K562 (cell line): ENCODE measurements around the gene CLDN11. TPM values are rescaled to one million over a fixed set of nuclear protein-coding genes. Genes with fewer than 3 reads are reported as not detected.

Experiments
- ATAC-seq: fragments of 200-7000 bp; cut with Tn5 transposase; 3 replicates; pipeline ENCODE4 v1.9.1; 2020; ENCODE audit warnings: moderate library complexity
- BruUV-seq: library from RNA; stranded (reverse); fragments of 400-500 nt; replicated peaks from 2 replicates; lab custom pipeline; 2021; lab: Mats Ljungman, UMichigan
- CTCF ChIA-PET: fragments of 300-600 bp; formaldehyde crosslinking; extraction: SDS; loops from one replicate; lab custom pipeline; 2021; ENCODE audit warnings: low intra/inter-chr PET ratio; lab: Yijun Ruan, JAX
- POLR2A ChIA-PET: fragments of 300-600, 350-650 bp; sonication (Branson Sonifier 250); formaldehyde crosslinking; extraction: SDS; loops from one replicate; lab custom pipeline; 2021; ENCODE audit warnings: antibody characterized with exemption, inconsistent platforms; lab: Yijun Ruan, JAX
- DNase-seq, 4 experiments: peaks; one replicate each; pipeline versions ENCODE4 v3.0.0 to v3.0.0-alpha.2; 2011 to 2018; ENCODE audit warnings: low spot score in 3 of 4, mixed read lengths in 3 of 4; ENCODE audit errors: extremely low read depth in 1 of 4
- FAIRE-seq: peaks from 2 replicates; lab custom pipeline; 2011; peaks lifted over from hg19 to GRCh38; lab: Jason Lieb, UNC
- H2AFZ ChIP-seq: 2 replicates; pipeline ENCODE4 v1.6.0; 2011; ENCODE audit warnings: low read depth, low read length, control low read depth, inconsistent platforms
- H3K27ac ChIP-seq: fragments of 200-600 bp; 3 replicates; pipeline ENCODE4 v1.8.0; 2011; ENCODE audit warnings: low read depth, mild to moderate bottlenecking, control low read depth, inconsistent platforms, low read length, moderate library complexity, mixed read lengths; ENCODE audit errors: extremely low read depth
- H3K27me3 ChIP-seq, 2 experiments: fragments of 300-600 bp in 1 of 2; 2 replicates in 1 of 2; 3 replicates in 1 of 2; pipeline versions ENCODE4 v1.6.0 to v1.8.0; 2011; ENCODE audit warnings: inconsistent platforms in 2 of 2, low read length in 2 of 2, mild to moderate bottlenecking in 1 of 2, mixed read lengths in 1 of 2, moderate library complexity in 1 of 2; ENCODE audit not compliant: control insufficient read depth in 2 of 2, insufficient read depth in 2 of 2
- H3K36me3 ChIP-seq: fragments of 300-600 bp; 3 replicates; pipeline ENCODE4 v1.8.0; 2011; ENCODE audit warnings: mild to moderate bottlenecking, low read length, inconsistent platforms; ENCODE audit not compliant: control insufficient read depth, insufficient read depth
- H3K4me1 ChIP-seq, 2 experiments: fragments of 200-600 bp in 1 of 2; replicated peaks in 1 of 2; 2 replicates in 1 of 2; 3 replicates in 1 of 2; pipeline versions ENCODE4 v1.5.1 to v1.8.0; 2011; ENCODE audit warnings: inconsistent platforms in 2 of 2, low read length in 2 of 2, mild to moderate bottlenecking in 1 of 2, mixed read lengths in 1 of 2, moderate library complexity in 1 of 2; ENCODE audit not compliant: control insufficient read depth in 2 of 2, insufficient read depth in 2 of 2
- H3K4me2 ChIP-seq: 2 replicates; pipeline ENCODE4 v1.6.1; 2011; ENCODE audit warnings: low read length, control low read depth, inconsistent platforms, mixed read lengths; ENCODE audit not compliant: insufficient read depth
- H3K4me3 ChIP-seq: fragments of 200-600 bp; sonication (generic), shearing (Covaris generic); 2 replicates; pipeline ENCODE4 v1.5.1; 2016; ENCODE audit warnings: control low read depth, inconsistent platforms
- H3K79me2 ChIP-seq: fragments of 200-600 bp; 3 replicates; pipeline ENCODE4 v1.8.0; 2011; ENCODE audit warnings: low read length, inconsistent platforms; ENCODE audit not compliant: control insufficient read depth, insufficient read depth
- H3K9ac ChIP-seq, 2 experiments: 2 replicates each; pipeline versions ENCODE4 v1.6.0 to v1.6.1; 2011; ENCODE audit warnings: low read depth in 2 of 2, low read length in 2 of 2, control low read depth in 1 of 2, inconsistent platforms in 1 of 2, mild to moderate bottlenecking in 1 of 2, mixed read lengths in 1 of 2; ENCODE audit not compliant: insufficient read depth in 1 of 2
- H3K9me1 ChIP-seq: one replicate; pipeline ENCODE4 v1.6.0; 2011; ENCODE audit warnings: inconsistent platforms, mild to moderate bottlenecking, low read length, moderate library complexity; ENCODE audit not compliant: control insufficient read depth, insufficient read depth
- H3K9me3 ChIP-seq: replicated peaks from 2 replicates; pipeline ENCODE4 v1.5.1; 2011; ENCODE audit warnings: low read depth, low read length, inconsistent platforms; ENCODE audit not compliant: control insufficient read depth, insufficient read depth
- H4K20me1 ChIP-seq: replicated peaks from 2 replicates; pipeline ENCODE4 v1.6.1; 2011; ENCODE audit warnings: low read length, inconsistent platforms, mixed read lengths; ENCODE audit not compliant: control insufficient read depth, insufficient read depth
- FOS ChIP-seq: IDR thresholded peaks from 3 replicates; pipeline ENCODE4 v1.6.1; 2011; ENCODE audit not compliant: insufficient read length; ENCODE audit errors: extremely low read depth
- GABPA ChIP-seq: fragments of 200-800 bp; sonication (Bioruptor generic); conservative IDR thresholded peaks from 2 replicates; pipeline ENCODE4 v1.6.1; 2016; ENCODE audit warnings: low read depth, missing genetic modification characterization, missing compliant biosample characterization
- HNRNPK ChIP-seq: fragments of 200-400 bp; formaldehyde crosslinking; IDR thresholded peaks from one replicate; pipeline ENCODE4 v1.6.1; 2018; ENCODE audit warnings: mild to moderate bottlenecking, low read depth, low read length; ENCODE audit not compliant: poor library complexity, severe bottlenecking
- MCM3 ChIP-seq: fragments of 450-650 bp; IDR thresholded peaks from 2 replicates; pipeline ENCODE4 v1.6.1; 2016
- MECOM ChIP-seq: fragments of 250-450 bp; sonication (Bioruptor Pico); IDR thresholded peaks from 2 replicates; pipeline ENCODE4 v1.8.0; 2022; ENCODE audit warnings: inconsistent platforms
- PCBP1 ChIP-seq: fragments of 200-400 bp; formaldehyde crosslinking; IDR thresholded peaks from 2 replicates; pipeline ENCODE4 v1.6.1; 2018; ENCODE audit warnings: mild to moderate bottlenecking, low read depth, low read length; ENCODE audit not compliant: poor library complexity, severe bottlenecking
- SREBF2 ChIP-seq: sonication (generic); formaldehyde crosslinking; IDR thresholded peaks from 2 replicates; pipeline ENCODE4 v1.4.0; 2020; ENCODE audit warnings: mild to moderate bottlenecking, missing genetic modification reagents
- ZNF347 ChIP-seq: fragments of 450-650 bp; formaldehyde crosslinking; IDR thresholded peaks from 2 replicates; pipeline ENCODE4 v1.4.0; 2020; ENCODE audit warnings: low read depth, mild to moderate bottlenecking, moderate library complexity
- WGBS: fragments of 100-300 bp; shearing (Covaris generic); methylation state at CpG from one replicate; pipeline ENCODE4 v1.1.6; 2016; ENCODE audit warnings: low coverage, mixed read lengths; ENCODE audit not compliant: insufficient coverage; ENCODE audit errors: missing lambda C conversion rate; 5-methylcytosine and 5-hydroxymethylcytosine counted together
- in situ Hi-C: fragments of 300-500 bp; cut with MboI; formaldehyde crosslinking; loops from 4 replicates; pipeline ENCODE4 v1.15.0; 2018; ENCODE audit warnings: inconsistent platforms, mixed read lengths
- intact Hi-C: fragments of 100-400 bp; cut with micrococcal nuclease; formaldehyde crosslinking; loops from 2 replicates; pipeline ENCODE4 v1.14.2; 2022
- polyA plus RNA-seq, 8 experiments: library from polyadenylated mRNA; depleted of rRNA in 4 of 8; stranded (reverse) in 5 of 8; unstranded in 3 of 8; fragments of >200 nt; fragmentation: Nextera tagmentation in 2 of 8; fragmentation: Illumina TruSeq in 1 of 8; extraction: Ambion mirVana in 2 of 8; extraction: Trizol in 1 of 8; gene quantifications; 2 replicates each; pipeline versions ENCODE4 v1.2.1 to v1.2.3, GENCODE V29; 2011 to 2014; ENCODE audit warnings: inconsistent platforms in 1 of 8, missing spikeins in 1 of 8
- total RNA-seq, 7 experiments: library from RNA; depleted of rRNA in 6 of 7; stranded (reverse); fragments of >200 nt in 6 of 7; fragmentation: Illumina TruSeq in 2 of 7; extraction: Trizol in 2 of 7; gene quantifications; 2 replicates each; pipeline versions ENCODE4 v1.2.1 to v1.2.3, GENCODE V29; 2011 to 2021; ENCODE audit warnings: low replicate concordance in 1 of 7
- TF ChIP-seq, protein P1 (sequence below): fragments of 450-650 bp; formaldehyde crosslinking; IDR thresholded peaks from 2 replicates; pipeline ENCODE4 v1.4.0; 2020; ENCODE audit warnings: mild to moderate bottlenecking, moderate library complexity
- TF ChIP-seq, protein P2 (sequence below), 2 experiments: fragments of 450-650 bp; IDR thresholded peaks; 2 replicates each; pipeline ENCODE4 v1.6.1; 2016
- TF ChIP-seq, protein P3 (sequence below): fragments of 450-650 bp; IDR thresholded peaks from 2 replicates; pipeline ENCODE4 v1.6.1; 2016; ENCODE audit warnings: antibody characterized with exemption

The CLDN11 gene
- total and polyA plus RNA-seq, 9 of the 15 experiments (the other 6 are each of a cell fraction or from before 2014, with no cell fraction given): 0.05 to 0.41 (median 0.18) TPM; not detected in 1

DNA sequence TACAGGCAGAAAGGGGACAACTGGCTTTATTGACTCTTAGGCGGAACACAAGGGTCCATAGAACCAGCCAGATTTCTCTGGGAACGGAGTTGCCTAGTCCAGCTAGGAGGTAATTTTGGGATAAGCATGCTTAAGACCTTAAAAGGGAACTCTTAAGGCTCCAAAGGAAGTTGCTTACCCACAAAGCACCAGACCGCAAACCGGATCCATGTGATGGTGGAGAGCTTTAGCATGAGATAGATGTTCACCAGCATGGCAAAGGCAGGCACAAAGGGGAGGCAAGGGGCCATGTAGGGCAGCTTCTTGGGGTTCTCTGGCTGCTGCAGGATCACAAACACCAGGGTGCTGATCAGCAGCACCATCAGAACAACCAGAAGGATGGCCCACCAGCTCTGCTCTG, 61.4 kb downstream of the CLDN11 start:
- H3K4me1 ChIP-seq: no peaks in the 10 kb centered on the region; a peak in 1 of 5 replicates
- intact Hi-C loops: no loop called here
- no peak for DNase-seq
- H3K9me3 ChIP-seq: no peaks in the 10 kb centered on the region
- peaks cover 5 to 23% of the 10 kb centered on the region in 2 experiments; a peak in 3 of 5 replicates for H3K27me3 ChIP-seq
- H3K27ac ChIP-seq: no peak overlapping the region
- H3K4me2 ChIP-seq: no peak overlapping the region
- H3K9ac ChIP-seq: no peak overlapping the region
- H3K79me2 ChIP-seq: no peaks in the 10 kb centered on the region
- ChIA-PET POLR2A (interaction anchor here (0.6 kb wide), 1 partner anchor 153 kb away, joined by 3 read pairs; no protein-coding TSS in a partner anchor), CTCF (no interaction called here)
- BruUV-seq: no TSS peak
- no peak overlapping the region for H3K4me3 ChIP-seq
- FAIRE-seq: no peak
- H3K9me1 ChIP-seq: no peaks in the 10 kb centered on the region
- TF ChIP-seq, protein P1, sequence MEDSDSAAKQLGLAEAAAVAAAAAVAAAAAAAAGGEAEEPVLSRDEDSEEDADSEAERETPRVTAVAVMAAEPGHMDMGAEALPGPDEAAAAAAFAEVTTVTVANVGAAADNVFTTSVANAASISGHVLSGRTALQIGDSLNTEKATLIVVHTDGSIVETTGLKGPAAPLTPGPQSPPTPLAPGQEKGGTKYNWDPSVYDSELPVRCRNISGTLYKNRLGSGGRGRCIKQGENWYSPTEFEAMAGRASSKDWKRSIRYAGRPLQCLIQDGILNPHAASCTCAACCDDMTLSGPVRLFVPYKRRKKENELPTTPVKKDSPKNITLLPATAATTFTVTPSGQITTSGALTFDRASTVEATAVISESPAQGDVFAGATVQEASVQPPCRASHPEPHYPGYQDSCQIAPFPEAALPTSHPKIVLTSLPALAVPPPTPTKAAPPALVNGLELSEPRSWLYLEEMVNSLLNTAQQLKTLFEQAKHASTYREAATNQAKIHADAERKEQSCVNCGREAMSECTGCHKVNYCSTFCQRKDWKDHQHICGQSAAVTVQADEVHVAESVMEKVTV (CRISPR knock-in tag): no peak
- TF ChIP-seq GABPA (tag) (peak; percentile 51), FOS (no peak)
- 20% methylated on average over 4 of the region's 4 CpGs for WGBS
- H2AFZ ChIP-seq: no peak overlapping the region
- no peaks in the 10 kb centered on the region for H4K20me1 ChIP-seq
- ATAC-seq: no peak
- in situ Hi-C loops: no loop called here
- no peaks in the 10 kb centered on the region for H3K36me3 ChIP-seq

- intact Hi-C loops (no loop called here), in situ Hi-C loops (no loop called here)
- CTCF ChIA-PET: no interaction called here
- Histone ChIP-seq H4K20me1 (no peaks in the 10 kb centered on the region), H3K9ac (no peak overlapping the region), H3K4me1 (no peaks in the 10 kb centered on the region; a peak in 1 of 5 replicates), H3K79me2 (no peaks in the 10 kb centered on the region), H3K9me3 (no peaks in the 10 kb centered on the region), H3K36me3 (no peaks in the 10 kb centered on the region), H3K27me3 (peaks cover 0 to 29% of the 10 kb centered on the region in 2 experiments; a peak in 3 of 5 replicates), H3K9me1 (no peaks in the 10 kb centered on the region), H3K4me2 (no peak overlapping the region), H2AFZ (no peak overlapping the region), H3K27ac (no peak overlapping the region), H3K4me3 (no peak overlapping the region)
- no peak for FAIRE-seq
- no TSS peak for BruUV-seq
- ATAC-seq: no peak
- 19% methylated on average over 4 of the region's 4 CpGs for WGBS
- POLR2A ChIA-PET: interaction anchor here (0.6 kb wide), 1 partner anchor 82 kb away, joined by 3 read pairs; no protein-coding TSS in a partner anchor
- DNase-seq: no peak
- TF ChIP-seq, protein P2, sequence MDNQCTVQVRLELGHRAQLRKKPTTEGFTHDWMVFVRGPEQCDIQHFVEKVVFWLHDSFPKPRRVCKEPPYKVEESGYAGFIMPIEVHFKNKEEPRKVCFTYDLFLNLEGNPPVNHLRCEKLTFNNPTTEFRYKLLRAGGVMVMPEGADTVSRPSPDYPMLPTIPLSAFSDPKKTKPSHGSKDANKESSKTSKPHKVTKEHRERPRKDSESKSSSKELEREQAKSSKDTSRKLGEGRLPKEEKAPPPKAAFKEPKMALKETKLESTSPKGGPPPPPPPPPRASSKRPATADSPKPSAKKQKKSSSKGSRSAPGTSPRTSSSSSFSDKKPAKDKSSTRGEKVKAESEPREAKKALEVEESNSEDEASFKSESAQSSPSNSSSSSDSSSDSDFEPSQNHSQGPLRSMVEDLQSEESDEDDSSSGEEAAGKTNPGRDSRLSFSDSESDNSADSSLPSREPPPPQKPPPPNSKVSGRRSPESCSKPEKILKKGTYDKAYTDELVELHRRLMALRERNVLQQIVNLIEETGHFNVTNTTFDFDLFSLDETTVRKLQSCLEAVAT (IDR thresholded peaks at IDR 0.05): no peak
- TF ChIP-seq HNRNPK (no peak), PCBP1 (no peak), ZNF347 (no peak), MECOM (CRISPR knock-in tag) (no peak), MCM3 (no peak), SREBF2 (CRISPR knock-in tag) (no peak)
- TF ChIP-seq, protein P3, sequence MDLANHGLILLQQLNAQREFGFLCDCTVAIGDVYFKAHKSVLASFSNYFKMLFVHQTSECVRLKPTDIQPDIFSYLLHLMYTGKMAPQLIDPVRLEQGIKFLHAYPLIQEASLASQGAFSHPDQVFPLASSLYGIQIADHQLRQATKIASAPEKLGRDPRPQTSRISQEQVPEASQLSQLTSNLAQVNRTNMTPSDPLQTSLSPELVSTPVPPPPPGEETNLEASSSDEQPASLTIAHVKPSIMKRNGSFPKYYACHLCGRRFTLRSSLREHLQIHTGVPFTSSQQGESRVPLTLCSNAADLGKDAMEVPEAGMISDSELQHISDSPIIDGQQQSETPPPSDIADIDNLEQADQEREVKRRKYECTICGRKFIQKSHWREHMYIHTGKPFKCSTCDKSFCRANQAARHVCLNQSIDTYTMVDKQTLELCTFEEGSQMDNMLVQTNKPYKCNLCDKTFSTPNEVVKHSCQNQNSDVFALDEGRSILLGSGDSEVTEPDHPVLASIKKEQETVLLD: no peak
Measured at GRCh38 chr3:170482199-170482598, 63.5 kb downstream of the CLDN11 start.
